GM12801 (cell line): ENCODE data around the gene ISY1.

Experiments
- CTCF ChIP-seq: IDR thresholded peaks from one replicate; pipeline ENCODE4 v1.5.1; 2011; ENCODE audit warnings: control low read depth; ENCODE audit not compliant: insufficient read length; ENCODE audit errors: extremely low read depth

Gene ISY1

DNA sequence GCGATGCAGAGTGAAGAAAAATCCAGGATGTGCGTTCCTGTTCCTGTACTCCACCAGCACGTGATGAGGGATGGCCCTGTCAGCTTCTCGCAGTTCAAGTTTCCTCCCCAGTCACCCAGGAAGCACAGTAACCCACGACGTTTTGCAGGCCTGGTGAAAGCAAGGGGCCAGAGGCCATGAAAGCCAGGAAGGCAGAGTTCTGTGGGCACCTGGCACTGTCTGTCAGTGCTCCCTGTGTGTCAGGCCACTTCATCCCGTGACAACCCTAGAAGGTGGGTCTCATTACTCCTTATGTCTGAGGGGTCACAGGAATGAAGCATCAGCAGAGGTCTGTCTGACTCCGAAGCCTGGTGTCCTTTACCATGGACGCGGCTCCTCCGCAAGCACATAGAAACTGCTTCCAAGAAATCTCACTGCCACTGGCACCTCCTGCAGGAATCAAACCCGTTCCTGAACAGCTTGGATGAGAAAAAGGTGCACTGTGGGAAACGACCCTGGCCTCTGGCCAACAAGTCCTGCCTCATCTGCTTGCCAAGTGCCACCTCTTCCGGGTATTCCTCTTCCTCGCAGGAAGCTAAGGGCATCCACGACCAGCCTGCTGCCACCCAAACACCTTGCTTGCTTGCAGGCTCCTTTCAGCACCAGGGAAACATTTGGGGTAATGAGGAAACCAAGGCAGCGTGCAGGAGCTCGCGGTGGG lies 53.8 kb downstream of the ISY1 start:
- TF ChIP-seq CTCF: no peak

DNA sequence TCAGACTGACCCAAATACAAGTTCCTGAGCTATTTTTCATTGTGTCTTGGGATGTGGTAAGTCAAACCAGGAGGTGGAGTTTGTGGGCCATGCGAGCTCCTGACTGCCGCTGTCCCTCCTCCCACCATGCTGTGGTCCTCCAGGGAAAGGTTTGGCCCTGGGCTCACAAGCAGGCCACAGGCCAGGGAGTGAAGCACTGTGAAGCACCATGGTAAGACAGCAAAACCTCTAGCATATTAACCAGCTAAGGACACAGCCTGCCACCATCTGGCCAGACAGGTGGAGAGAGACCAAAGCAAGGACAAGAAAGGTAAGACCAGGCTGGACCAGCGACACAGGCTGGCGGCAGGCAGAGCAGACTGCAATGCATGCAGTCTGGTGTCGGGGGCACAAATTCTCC lies 54.5 kb downstream of the ISY1 start:
- no peak for TF ChIP-seq CTCF

DNA sequence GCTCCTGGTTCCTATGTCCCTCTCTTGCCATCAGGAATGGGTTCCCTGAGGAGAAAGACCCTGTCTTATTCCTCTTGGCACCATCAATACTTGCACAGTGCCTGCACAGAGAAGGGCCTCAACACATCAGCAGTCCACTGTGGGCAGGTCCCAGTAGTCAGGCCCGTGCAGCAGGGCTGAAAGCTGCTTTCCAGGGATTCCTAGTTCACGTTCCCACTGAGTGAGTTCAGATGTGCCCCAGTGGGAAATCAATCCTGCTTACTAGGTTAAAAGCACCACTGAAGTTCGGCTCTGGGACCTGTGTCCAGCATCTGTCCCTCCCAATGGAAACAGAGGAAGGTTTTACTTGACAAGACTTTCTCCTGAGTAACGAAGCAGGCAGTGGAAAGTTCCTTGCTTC lies 55.0 kb downstream of the ISY1 start:
- no peak for TF ChIP-seq CTCF

GRCh38 chr3:129104498-129105079 lies 56.3 kb downstream of the ISY1 start:
- TF ChIP-seq CTCF: no peak

DNA sequence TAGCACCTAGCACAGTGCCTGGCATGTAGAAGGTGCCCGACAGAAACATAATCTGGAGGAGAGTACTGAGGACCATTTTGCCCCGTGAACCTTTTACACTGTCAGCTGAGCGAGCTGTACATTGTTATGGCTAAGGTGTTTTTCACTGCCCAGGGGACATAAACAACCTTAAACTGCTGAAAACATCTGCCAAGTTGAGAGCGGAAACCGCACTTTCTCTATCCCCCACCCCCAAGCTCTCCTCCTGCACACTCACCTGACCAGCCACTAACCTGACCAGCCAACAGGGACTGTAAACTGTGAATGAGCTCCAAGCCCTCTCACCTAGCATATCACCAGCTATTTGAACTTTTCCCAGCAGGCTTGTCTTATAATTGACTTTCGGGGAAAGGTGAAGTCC lies 56.8 kb downstream of the ISY1 start:
- TF ChIP-seq CTCF: no peak

DNA sequence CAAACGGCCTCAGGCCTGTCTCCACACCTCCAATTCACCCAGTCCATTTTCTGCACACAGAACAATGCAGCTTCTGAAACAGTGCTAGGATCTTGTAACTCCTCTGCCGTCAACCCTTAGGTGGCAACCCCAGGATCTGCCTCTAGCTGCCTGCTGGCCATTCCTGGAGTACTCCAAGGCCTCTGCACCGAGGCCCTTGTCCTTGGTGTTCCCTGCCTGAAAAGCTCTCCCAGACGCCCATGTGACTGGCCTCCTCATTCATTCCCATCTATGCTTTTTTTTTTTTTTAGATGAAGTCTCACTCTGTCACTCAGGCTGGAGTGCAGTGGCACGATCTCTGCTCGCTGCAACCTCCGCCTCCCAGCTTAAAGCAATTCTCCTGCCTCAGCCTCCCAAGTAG lies 57.6 kb downstream of the ISY1 start:
- no peak for TF ChIP-seq CTCF

DNA sequence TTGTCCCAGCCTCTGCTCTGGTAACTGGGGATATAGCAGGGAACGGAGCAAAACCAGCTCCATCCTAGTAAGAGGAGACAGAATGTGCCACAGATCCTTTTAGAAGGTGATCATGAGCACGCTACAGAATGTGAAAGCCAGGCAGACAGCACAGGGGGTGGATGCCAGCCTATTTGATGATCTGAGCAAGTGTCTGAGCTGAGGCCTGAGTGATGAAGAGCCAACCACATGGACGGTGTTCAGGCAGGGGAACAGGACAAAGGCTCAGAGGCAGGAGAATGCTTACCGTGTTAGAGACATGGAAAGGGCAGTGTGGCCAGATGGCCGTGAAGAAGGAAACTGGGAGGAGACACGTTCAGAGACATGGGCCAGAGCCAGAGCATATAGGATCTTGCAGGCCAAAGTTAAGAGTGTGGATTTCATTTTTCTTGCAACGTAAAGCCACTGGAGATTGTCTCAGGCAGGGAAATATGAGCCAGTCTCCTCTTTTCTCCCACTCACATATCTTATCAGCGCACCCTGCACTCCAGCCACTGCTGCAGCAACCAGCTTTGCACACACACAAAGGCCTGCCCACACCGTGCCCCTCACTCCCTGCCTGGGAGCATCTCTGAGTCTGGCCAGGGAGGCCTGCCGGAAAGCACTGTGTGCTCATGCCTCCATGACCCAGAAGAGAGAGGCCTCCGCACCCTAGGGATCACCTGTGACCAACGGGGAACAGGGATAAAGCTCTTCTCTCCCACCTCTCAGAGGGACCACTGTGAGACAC lies 59.3 kb downstream of the ISY1 start:
- no peak for TF ChIP-seq CTCF
